BJ (cell line): ENCODE data around the gene AKTIP. TPM values are rescaled to one million over a fixed set of nuclear protein-coding genes. Genes with fewer than 3 reads are reported as not detected.

ENCODE experiments used
- CTCF ChIA-PET: fragments of 350-600 bp; formaldehyde crosslinking; extraction: SDS; loops from one replicate; lab custom pipeline; 2021; ENCODE audit warnings: antibody characterized with exemption, inconsistent platforms; lab: Yijun Ruan, JAX
- POLR2A ChIA-PET: fragments of 300-600 bp; sonication (Branson Sonifier 250); formaldehyde crosslinking; extraction: SDS; loops from one replicate; lab custom pipeline; 2021; ENCODE audit warnings: antibody characterized with exemption; lab: Charles Lee
- DNase-seq: peaks from one replicate; pipeline ENCODE4 v3.0.0-alpha.2; 2011; ENCODE audit warnings: low read depth
- H3K27me3 ChIP-seq: 2 replicates; pipeline ENCODE4 v1.6.0; 2011; ENCODE audit warnings: low read length; ENCODE audit not compliant: control insufficient read depth, insufficient read depth
- H3K36me3 ChIP-seq: 2 replicates; pipeline ENCODE4 v1.5.1; 2011; ENCODE audit warnings: low read length; ENCODE audit not compliant: control insufficient read depth, insufficient read depth
- H3K4me3 ChIP-seq: 2 replicates; pipeline ENCODE4 v1.5.1; 2011; ENCODE audit warnings: low read depth, mild to moderate bottlenecking, control low read depth, low read length
- CTCF ChIP-seq: IDR thresholded peaks from 2 replicates; pipeline ENCODE4 v1.5.1; 2011; ENCODE audit warnings: low read depth, mild to moderate bottlenecking, control low read depth, inconsistent platforms, low read length, moderate library complexity; ENCODE audit not compliant: insufficient read depth
- polyA plus RNA-seq: library from polyadenylated mRNA; depleted of rRNA; stranded (reverse); fragments of >200 nt; gene quantifications from 2 replicates; pipeline ENCODE4 v1.2.3, GENCODE V29; 2011

The AKTIP gene
- polyA plus RNA-seq, 1 experiment, result 26.0 TPM

GRCh38 chr16:53530741-53531140 lies 27.7 kb upstream of the AKTIP start:
- no peak for TF ChIP-seq CTCF
- DNase-seq, result no peak
- Histone ChIP-seq H3K4me3 (no peak overlapping the region), H3K27me3 (no peaks in the 10 kb centered on the region; the same call in 1 of the 2 replicates), H3K36me3 (no peaks in the 10 kb centered on the region)
- CTCF ChIA-PET, result interaction anchor here (1.6 kb wide), 1 partner anchor 19 kb away, joined by 3 read pairs; no protein-coding TSS in a partner anchor
- POLR2A ChIA-PET, result no interaction called here

GRCh38 chr16:53530046-53530445 lies 27.0 kb upstream of the AKTIP start:
- no peaks in the 10 kb centered on the region for H3K36me3 ChIP-seq
- ChIA-PET CTCF (interaction anchor here (1.6 kb wide), 1 partner anchor 19 kb away, joined by 3 read pairs; no protein-coding TSS in a partner anchor), POLR2A (no interaction called here)
- no peak for DNase-seq
- TF ChIP-seq CTCF, result no peak
- H3K27me3 ChIP-seq, result no peaks in the 10 kb centered on the region; the same call in 1 of the 2 replicates
- H3K4me3 ChIP-seq, result no peak overlapping the region

- POLR2A ChIA-PET, result no interaction called here
Observed at GRCh38 chr16:53529513-53529912, 26.5 kb upstream of the AKTIP start.

GRCh38 chr16:53528797-53529196 lies 25.8 kb upstream of the AKTIP start:
- Histone ChIP-seq H3K27me3 (no peaks in the 10 kb centered on the region; the same call in 1 of the 2 replicates), H3K36me3 (no peaks in the 10 kb centered on the region), H3K4me3 (no peak overlapping the region)
- TF ChIP-seq CTCF, result no peak
- ChIA-PET POLR2A (no interaction called here), CTCF (interaction anchor here (1.3 kb wide), 1 partner anchor 8 kb away, joined by 3 read pairs; no protein-coding TSS in a partner anchor)
- no peak for DNase-seq

More at GRCh38 chr16:53529513-53529912, 26.5 kb upstream of the AKTIP start:
- H3K36me3 ChIP-seq, result no peaks in the 10 kb centered on the region
- TF ChIP-seq CTCF, result no peak
- H3K27me3 ChIP-seq, result no peaks in the 10 kb centered on the region; the same call in 1 of the 2 replicates
- no peak for DNase-seq
- CTCF ChIA-PET, result no interaction called here
- H3K4me3 ChIP-seq, result no peak overlapping the region

GRCh38 chr16:53523971-53524548 lies 21.1 kb upstream of the AKTIP start:
- Histone ChIP-seq H3K27me3 (no peaks in the 10 kb centered on the region; the same call in 1 of the 2 replicates), H3K4me3 (no peak overlapping the region), H3K36me3 (no peaks in the 10 kb centered on the region)
- TF ChIP-seq CTCF, result no peak
- DNase-seq, result no peak
- POLR2A ChIA-PET, result no interaction called here
- CTCF ChIA-PET, result no interaction called here
